ENCODE results near the gene IDUA.

The IDUA gene

DNA sequence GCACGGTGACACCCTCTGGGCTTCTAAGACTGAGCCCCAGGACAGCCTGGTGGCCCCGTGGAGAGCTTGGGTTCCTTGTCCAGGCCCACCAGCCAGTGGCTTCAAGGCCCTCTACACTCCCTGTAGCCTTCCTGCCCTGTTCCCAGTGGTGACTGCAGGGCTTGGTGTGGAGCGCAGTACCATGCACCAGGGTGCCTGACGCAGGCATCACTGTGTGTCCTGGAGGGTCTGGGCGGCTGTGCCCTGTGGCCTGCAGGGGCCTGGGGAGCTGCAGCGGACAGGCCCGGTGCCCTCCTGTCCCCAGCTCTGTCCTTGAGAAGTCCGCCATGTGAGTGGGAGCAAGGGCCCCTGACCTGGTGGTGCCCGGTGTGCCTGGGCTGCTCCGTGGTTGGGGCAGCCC is 28.9 kb downstream of the IDUA start:
- TF ChIP-seq GATA3 (IDR thresholded peaks at IDR 0.05; ENCODE audit: low read depth, low read length) (no peak), GATA2 (IDR thresholded peaks at IDR 0.05; ENCODE audit: low read depth, low read length) (no peak)

DNA sequence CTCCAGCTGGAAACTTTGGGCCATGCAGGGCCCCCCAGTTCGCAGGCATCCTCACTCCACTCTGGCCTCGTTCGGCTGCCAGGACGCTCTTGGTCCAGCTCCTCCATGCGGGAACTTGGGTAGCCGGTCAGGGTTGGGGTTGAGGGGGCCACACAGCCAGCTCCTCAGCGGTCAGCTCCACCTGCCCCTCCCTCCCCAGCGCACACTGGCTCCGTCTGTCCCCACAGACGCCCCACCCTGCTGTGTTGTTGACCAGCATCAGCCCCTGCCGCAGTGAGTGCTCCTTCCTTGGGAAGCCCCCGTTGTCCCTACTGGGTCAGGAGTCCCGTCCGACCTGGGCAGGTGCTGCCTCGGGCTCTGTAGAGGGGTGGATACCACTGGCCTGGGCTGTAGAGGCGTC is 30.4 kb downstream of the IDUA start:
- TF ChIP-seq GATA2 (IDR thresholded peaks at IDR 0.05; ENCODE audit: low read depth, low read length) (no peak), GATA3 (IDR thresholded peaks at IDR 0.05; ENCODE audit: low read depth, low read length) (no peak)

DNA sequence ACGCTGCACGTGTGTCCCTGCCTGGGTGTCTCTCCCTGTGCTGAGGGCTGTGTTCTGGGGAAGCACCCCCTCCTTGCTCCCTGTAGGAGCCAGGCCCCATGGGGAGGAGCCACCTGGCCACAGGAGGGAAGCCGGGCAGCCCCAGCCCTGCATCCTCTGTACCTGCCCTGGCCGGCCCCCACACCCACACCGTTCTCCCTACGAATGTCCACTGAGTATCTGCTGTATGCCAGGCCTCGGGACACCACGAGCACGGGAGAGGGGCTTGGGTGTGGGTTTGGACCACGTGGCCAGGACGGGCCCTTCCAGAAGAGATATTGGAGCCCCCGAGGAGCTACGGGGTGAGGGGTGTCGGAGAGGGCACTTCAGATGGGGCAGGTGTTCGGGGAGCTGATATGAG is 30.9 kb downstream of the IDUA start:
- TF ChIP-seq GATA3 (IDR thresholded peaks at IDR 0.05; ENCODE audit: low read depth, low read length) (no peak), GATA2 (IDR thresholded peaks at IDR 0.05; ENCODE audit: low read depth, low read length) (no peak)

DNA sequence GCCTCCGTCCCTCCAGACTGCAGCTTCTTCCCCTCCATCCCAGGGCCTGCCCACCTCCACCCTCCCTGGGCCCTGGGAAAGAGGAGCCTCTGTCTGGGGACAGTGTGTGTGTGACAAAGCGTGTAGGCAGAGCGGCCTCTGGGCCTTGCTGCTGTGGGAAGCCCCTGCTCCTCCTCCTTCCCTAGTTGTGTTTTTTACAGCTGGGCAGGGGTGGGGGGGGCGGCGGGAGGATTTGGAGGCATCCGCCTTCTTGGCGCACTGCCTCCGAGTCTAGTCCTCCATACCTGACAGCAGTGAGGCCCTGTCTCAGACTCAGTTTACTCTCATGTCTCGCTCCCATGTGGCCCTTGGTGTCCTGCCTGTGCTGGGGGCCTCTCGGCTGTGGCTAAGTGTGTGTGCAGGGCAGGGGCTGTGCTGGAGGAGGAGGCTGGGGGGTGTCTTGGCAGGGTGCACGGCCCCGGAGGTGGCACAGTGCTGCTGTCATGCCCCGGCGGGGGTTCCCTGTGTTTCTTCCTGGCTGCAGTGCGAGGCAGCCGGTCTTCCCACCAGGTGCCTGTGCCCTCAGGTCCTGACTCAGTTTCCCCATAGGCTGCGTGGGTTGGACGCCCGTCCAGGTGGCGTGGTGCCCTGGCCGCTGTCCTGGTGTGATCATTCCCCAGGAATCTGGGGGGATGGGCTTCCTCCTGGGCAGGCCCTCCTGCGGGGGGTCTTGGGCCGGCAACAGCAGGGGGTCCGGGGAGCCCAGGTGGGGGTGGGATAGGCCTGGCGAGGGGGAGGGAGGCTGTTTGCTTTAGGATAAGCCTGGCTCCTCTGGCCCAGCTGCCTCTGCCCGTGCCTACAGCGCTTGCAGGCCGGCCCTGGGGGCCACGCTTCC is 31.5 kb downstream of the IDUA start:
- TF ChIP-seq GATA3 (IDR thresholded peaks at IDR 0.05; ENCODE audit: low read depth, low read length) (no peak), GATA2 (IDR thresholded peaks at IDR 0.05; ENCODE audit: low read depth, low read length) (no peak)

DNA sequence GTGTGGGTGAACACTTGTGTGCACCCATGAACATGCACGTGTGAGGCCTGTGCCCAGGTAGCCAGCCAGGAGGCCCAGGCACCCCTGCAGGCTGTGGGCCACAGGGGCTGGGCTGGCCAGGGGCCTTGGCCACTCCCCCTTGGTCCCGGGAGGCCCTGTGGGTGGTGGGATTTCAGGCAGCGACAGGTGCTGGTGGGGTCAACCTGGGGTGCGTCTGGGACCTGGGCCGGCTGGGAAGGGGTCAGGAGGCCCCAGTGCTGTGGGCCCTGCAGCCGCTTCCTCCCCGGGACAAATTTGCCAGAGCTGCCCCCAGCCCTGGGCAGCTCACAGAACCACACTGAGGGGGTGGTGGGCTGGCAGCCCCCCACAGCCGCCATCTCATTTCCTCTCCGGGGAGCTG is 32.5 kb downstream of the IDUA start:
- no peak for TF ChIP-seq GATA2 (IDR thresholded peaks at IDR 0.05; ENCODE audit: low read depth, low read length)
- no peak for TF ChIP-seq GATA3 (IDR thresholded peaks at IDR 0.05; ENCODE audit: low read depth, low read length)

DNA sequence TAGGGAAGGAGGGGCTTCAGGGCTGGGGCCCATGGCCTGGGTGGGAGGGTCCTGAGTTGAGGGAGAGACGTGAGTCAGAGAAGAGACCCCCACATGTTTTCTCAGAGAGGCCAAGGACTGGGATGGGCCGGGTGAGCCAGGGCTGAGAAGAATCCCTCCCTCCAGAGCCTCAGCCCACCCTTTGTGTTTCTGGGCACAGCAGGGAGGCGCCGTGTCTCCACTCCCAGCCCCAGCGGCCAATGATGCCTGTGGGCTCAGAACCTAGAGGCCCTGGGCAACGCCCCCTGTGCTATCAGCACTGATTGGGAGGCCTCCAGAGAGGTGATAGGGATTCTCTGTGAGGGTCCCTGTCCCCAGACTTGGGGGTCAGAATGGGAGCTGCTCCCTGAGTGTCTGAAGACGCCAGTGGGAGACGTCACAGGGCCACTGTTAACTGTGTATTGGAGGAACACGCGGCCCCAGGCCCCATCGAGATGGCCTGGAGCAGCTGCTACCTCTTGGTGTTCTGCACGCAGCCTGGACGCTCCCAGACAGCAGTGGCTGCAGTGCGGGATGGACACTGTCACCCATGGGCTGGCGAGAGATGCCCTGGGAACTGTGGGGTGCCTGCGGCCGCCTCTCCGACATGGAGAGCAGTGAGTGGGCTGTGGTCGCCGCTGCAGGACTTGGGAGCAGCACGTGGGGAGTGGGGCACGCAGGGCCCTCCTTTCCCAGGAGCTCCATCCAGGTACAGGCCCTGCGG is 33.1 kb downstream of the IDUA start:
- no peak for TF ChIP-seq GATA3 (IDR thresholded peaks at IDR 0.05; ENCODE audit: low read depth, low read length)
- TF ChIP-seq GATA2 (IDR thresholded peaks at IDR 0.05; ENCODE audit: low read depth, low read length), result no peak

DNA sequence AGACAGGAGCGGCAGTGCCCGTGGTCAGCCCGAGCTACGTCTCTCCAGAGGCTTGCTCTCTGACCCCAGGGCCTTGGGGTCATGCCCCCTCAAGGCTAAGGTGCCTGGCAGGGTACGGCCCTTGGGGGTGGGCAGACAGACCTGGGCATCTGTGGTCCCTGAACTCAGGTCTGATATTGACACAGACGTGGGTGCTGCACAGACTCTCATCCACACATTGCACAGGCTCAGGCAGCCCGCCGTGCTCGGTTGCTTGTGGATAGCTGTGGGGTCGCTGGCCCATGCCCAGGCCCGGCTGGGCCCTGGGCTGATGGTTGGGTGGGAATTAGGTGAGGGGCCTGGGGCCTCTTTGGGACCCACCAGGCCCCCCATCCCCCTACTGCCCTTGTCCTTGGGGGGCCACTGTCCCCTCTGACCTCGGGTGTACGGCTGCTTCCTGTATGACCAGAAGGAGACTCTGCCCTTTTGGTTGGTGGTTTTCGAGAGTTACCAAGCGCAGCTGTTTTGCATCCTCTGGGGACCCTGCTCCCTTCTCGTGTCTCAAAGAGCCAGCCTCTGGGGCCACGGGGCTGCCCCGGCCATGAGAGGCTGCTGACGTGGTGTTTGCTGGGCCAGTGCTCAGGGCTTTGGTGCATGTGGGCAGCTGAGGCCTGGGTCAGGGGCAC is 34.7 kb downstream of the IDUA start:
- TF ChIP-seq GATA3 (IDR thresholded peaks at IDR 0.05; ENCODE audit: low read depth, low read length) (no peak), GATA2 (IDR thresholded peaks at IDR 0.05; ENCODE audit: low read depth, low read length) (no peak)

DNA sequence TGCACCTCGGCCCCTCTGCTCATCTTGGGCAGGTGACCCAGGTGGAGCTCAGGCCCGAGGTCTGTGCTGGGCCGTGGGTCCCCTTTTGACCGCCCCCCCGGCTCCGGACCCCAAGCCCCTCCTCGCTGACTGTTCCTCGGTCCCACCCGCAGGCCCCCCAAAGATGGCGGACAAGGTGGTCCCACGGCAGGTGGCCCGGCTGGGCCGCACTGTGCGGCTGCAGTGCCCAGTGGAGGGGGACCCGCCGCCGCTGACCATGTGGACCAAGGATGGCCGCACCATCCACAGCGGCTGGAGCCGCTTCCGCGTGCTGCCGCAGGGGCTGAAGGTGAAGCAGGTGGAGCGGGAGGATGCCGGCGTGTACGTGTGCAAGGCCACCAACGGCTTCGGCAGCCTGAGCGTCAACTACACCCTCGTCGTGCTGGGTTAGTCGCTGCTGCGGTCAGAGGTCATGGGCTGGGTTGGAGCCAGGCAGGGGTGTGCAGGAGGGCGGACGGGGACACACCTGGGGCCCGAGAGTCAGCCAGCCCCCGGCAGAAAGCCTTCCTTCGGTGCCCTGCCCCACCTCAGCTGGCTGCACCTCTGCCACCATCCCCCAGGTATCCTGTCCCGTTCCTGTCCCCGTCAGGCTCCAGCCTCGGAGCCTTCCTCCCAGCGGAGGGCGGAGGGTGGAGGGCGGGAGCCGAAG is 35.4 kb downstream of the IDUA start:
- TF ChIP-seq GATA2 (IDR thresholded peaks at IDR 0.05; ENCODE audit: low read depth, low read length) (no peak), GATA3 (IDR thresholded peaks at IDR 0.05; ENCODE audit: low read depth, low read length) (no peak)

DNA sequence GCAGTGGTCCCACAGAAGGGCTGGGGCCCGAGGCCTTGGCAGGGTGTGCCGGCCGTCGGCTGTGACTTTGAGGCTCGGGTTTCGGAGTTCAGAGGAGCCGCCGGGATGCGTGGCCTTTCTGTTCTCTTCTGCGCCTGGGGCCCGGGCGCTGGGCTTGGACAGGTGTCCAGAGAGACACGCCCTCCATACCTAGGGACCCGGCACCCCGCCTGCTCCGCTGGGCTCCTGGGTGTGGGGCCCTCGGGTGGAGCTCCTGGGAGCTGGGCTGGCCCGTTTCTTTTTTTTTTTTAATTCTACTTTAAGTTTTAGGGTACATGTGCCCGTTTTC is 35.9 kb downstream of the IDUA start:
- no peak for TF ChIP-seq GATA2 (IDR thresholded peaks at IDR 0.05; ENCODE audit: low read depth, low read length)
- TF ChIP-seq GATA3 (IDR thresholded peaks at IDR 0.05; ENCODE audit: low read depth, low read length), result no peak

DNA sequence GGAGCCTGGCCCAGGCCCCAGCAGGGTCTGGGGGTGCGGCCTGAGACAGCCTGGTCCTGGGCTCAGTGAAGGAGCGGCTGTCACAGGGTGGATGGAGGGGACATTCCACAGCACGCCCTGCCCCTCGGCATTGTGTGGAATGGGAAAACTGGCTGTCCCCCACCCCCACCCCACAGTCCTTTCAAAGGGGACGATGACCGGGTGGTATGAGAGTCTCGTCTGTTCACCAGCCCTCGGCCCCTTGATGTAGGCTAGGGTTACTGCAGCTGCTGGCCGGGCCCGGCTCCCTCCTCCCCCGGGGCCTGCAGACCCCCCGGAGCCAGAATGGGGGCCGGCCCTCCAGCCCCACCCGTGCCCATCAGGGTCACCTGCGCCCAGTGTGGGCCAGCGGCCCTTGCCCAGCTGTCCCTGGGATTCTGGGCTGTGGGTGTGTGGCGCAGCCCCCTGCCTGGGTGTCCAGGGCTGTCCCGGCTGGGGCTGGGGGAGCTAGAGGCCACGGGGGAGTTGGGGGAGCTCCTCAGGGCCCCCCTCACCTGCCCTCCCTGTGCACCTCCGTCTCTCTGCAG is 36.3 kb downstream of the IDUA start:
- TF ChIP-seq GATA3 (IDR thresholded peaks at IDR 0.05; ENCODE audit: low read depth, low read length) (no peak), GATA2 (IDR thresholded peaks at IDR 0.05; ENCODE audit: low read depth, low read length) (no peak)

DNA sequence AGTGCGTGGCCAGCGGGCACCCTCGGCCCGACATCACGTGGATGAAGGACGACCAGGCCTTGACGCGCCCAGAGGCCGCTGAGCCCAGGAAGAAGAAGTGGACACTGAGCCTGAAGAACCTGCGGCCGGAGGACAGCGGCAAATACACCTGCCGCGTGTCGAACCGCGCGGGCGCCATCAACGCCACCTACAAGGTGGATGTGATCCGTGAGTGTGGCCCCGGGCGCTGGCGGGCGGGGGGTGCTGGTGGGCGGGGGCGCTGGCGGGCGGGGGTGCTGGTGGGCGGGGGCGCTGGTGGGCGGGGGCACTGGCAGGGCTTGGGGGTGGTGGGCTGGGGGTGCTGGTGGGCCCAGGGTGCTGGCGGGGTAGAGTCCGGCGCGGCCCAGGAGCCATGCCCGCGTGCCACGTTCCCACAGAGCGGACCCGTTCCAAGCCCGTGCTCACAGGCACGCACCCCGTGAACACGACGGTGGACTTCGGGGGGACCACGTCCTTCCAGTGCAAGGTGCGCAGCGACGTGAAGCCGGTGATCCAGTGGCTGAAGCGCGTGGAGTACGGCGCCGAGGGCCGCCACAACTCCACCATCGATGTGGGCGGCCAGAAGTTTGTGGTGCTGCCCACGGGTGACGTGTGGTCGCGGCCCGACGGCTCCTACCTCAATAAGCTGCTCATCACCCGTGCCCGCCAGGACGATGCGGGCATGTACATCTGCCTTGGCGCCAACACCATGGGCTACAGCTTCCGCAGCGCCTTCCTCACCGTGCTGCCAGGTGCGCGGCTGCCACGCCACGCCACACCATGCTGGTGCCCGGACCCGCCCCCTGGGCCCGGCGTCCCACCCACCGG is 37.3 kb downstream of the IDUA start:
- TF ChIP-seq GATA2 (IDR thresholded peaks at IDR 0.05; ENCODE audit: low read depth, low read length), result no peak
- no peak for TF ChIP-seq GATA3 (IDR thresholded peaks at IDR 0.05; ENCODE audit: low read depth, low read length)

DNA sequence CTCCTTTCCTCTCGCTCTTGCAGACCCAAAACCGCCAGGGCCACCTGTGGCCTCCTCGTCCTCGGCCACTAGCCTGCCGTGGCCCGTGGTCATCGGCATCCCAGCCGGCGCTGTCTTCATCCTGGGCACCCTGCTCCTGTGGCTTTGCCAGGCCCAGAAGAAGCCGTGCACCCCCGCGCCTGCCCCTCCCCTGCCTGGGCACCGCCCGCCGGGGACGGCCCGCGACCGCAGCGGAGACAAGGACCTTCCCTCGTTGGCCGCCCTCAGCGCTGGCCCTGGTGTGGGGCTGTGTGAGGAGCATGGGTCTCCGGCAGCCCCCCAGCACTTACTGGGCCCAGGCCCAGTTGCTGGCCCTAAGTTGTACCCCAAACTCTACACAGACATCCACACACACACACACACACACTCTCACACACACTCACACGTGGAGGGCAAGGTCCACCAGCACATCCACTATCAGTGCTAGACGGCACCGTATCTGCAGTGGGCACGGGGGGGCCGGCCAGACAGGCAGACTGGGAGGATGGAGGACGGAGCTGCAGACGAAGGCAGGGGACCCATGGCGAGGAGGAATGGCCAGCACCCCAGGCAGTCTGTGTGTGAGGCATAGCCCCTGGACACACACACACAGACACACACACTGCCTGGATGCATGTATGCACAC is 38.2 kb downstream of the IDUA start:
- no peak for TF ChIP-seq GATA3 (IDR thresholded peaks at IDR 0.05; ENCODE audit: low read depth, low read length)
- TF ChIP-seq GATA2 (IDR thresholded peaks at IDR 0.05; ENCODE audit: low read depth, low read length), result no peak

All from SH-SY5Y (cell line).